ENCODE data around the gene MDP1.

The MDP1 gene

DNA sequence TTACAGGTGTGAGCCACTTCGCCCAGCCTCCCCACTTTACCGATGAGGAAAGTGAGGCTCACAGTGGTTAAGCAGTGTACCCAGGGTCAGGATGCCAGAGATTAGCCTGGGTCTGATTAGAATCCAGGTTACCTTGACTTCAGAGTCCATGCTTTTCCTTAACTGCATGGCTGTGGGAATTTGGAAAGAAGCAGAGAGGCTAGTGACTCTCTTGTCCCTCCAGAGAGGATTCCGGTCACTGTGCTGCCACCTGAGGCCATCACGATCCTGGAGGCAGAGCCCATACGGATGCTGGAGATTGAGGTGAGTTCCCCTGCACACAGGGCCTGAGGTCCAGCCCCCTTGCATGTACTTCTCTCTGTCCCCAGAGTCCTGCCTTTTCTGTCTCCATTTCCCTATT lies 39.3 kb downstream of the MDP1 start:
- Histone ChIP-seq H3K27ac (ENCODE audit: low read depth, low read length) (no peak overlapping the region), H3K4me3 (ENCODE audit: low read length) (no peak overlapping the region), H3K9me3 (ENCODE audit: insufficient read depth, low read depth, low read length) (no peaks in the 10 kb centered on the region), H3K4me1 (ENCODE audit: insufficient read depth, low read length) (no peaks in the 10 kb centered on the region), H3K36me3 (ENCODE audit: insufficient read depth, low read length) (peaks cover 59% of the 10 kb centered on the region), H3K27me3 (ENCODE audit: insufficient read depth, low read length) (no peaks in the 10 kb centered on the region), H3K9ac (ENCODE audit: low read depth, low read length) (no peak overlapping the region)
- 95% methylated on average over 5 of the region's 5 CpGs for WGBS

DNA sequence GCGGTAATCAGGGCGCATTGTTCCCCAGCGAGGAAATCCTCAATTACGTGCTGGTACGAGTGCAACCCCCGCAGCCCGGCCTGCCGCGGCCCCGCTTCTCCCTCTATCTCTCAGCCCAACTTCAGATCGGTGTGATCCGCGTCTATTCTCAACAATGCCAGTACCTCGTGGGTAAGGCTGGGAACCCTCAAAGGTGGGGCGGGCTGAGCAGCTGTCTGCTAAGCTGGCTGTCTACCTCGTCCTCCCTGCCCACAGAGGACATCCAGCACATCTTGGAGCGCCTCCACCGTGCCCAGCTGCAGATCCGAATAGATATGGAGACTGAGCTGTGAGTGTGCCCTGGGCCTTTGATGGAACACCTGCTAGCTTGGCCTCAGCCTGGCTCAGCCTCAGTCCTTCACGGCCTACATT lies 43.0 kb downstream of the MDP1 start:
- Histone ChIP-seq H3K36me3 (ENCODE audit: insufficient read depth, low read length) (peaks cover 23% of the 10 kb centered on the region), H3K27me3 (ENCODE audit: insufficient read depth, low read length) (no peaks in the 10 kb centered on the region), H3K4me1 (ENCODE audit: insufficient read depth, low read length) (no peaks in the 10 kb centered on the region), H3K9me3 (ENCODE audit: insufficient read depth, low read depth, low read length) (no peaks in the 10 kb centered on the region), H3K27ac (ENCODE audit: low read depth, low read length) (no peak overlapping the region), H3K9ac (ENCODE audit: low read depth, low read length) (no peak overlapping the region), H3K4me3 (ENCODE audit: low read length) (peak overlapping the region; percentile 70)
- WGBS: 94% methylated on average over 20 of the region's 20 CpGs

DNA sequence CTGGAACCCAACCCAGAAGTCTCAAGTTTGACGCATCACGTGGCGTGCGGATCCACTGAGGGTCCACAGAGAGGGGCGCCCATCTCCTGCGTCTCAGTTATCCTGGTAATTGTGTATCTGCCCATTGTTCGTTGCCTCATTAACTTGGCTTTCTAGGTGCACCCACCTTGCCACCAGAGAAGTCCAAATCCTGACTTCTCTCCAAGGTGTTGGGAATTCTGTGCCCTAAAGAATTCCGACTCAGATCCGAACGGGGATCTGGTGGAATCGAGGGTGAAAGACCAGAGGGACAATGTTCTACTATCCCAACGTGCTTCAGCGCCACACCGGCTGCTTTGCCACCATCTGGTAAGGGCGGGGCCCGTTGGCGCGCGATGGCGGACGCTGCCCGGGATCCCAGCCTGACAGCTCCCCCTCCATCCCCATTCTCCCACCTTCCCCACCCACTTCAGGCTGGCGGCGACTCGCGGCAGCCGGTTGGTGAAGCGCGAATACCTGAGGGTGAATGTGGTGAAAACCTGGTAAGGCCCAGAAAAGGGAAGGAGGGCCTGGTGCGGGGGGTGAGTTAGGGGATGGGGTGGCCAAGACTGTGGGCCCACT lies 43.5 kb downstream of the MDP1 start:
- H3K9me3 ChIP-seq (ENCODE audit: insufficient read depth, low read depth, low read length): no peaks in the 10 kb centered on the region
- 81% methylated on average over 30 of the region's 30 CpGs for WGBS
- no peaks in the 10 kb centered on the region for H3K4me1 ChIP-seq (ENCODE audit: insufficient read depth, low read length)
- no peaks in the 10 kb centered on the region for H3K27me3 ChIP-seq (ENCODE audit: insufficient read depth, low read length)
- H3K27ac ChIP-seq (ENCODE audit: low read depth, low read length): no peak overlapping the region
- H3K4me3 ChIP-seq (ENCODE audit: low read length): peak overlapping the region; percentile 70
- peaks cover 18% of the 10 kb centered on the region for H3K36me3 ChIP-seq (ENCODE audit: insufficient read depth, low read length)
- no peak overlapping the region; the same call in 1 of the 2 replicates for H3K9ac ChIP-seq (ENCODE audit: low read depth, low read length)

DNA sequence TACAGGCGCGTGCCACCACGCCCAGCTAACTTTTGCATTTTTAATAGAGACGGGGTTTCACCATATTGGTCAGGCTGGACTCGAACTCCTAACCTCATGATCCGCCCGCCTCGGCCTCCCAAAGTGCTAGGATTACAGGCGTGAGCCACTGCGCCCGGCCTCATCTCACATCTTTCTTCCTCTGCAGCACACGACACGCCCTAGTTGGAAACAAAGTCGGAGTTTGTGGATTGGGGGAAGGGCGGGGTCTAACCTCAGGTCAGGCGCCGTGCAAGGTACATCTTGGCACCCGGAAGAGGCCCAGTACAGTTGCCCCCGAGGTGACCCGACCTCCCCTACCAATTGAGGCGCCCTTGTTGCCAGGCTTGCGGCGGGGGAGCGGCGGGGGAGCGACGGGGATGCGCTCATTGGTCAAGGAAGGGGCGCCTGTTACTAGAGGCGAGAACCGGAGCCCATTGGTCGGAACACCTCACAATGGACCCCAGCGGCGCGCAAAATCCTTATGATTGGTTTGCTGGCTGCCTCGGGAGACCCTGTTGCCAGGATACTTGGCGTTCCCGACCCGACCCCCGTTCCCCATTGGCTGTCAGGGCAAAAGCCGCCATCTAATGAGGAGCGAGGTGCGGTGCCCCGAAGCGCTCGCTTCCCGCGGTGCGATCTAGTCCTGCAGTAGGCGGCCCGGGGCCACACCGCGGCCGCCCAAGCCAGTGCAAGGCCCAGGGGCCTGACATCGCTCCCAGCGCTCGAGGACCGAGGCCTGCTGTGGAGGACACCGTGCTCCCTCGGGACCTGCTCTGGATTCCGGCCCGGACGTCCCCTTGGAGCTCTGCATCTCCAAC lies 44.2 kb downstream of the MDP1 start, which contains the start of gene REC8:
REC8 (plus strand) TSS at position 659 of the 839 bp plus-strand sequence. CDS start 473 bp downstream, outside the sequence.
- H3K36me3 ChIP-seq (ENCODE audit: insufficient read depth, low read length): peaks cover 13% of the 10 kb centered on the region
- H3K4me3 ChIP-seq (ENCODE audit: low read length): peak within 1 kb of the TSS; percentile 70
- no peak within 1 kb of the TSS; the same call in 1 of the 2 replicates for H3K27ac ChIP-seq (ENCODE audit: low read depth, low read length)
- H3K4me1 ChIP-seq (ENCODE audit: insufficient read depth, low read length): no peaks in the 10 kb centered on the region
- no peaks in the 10 kb centered on the region for H3K9me3 ChIP-seq (ENCODE audit: insufficient read depth, low read depth, low read length)
- 12% methylated on average over 63 of the region's 63 CpGs for WGBS
- no peaks in the 10 kb centered on the region for H3K27me3 ChIP-seq (ENCODE audit: insufficient read depth, low read length)
- H3K9ac ChIP-seq (ENCODE audit: low read depth, low read length): no peak within 1 kb of the TSS; the same call in 1 of the 2 replicates

DNA sequence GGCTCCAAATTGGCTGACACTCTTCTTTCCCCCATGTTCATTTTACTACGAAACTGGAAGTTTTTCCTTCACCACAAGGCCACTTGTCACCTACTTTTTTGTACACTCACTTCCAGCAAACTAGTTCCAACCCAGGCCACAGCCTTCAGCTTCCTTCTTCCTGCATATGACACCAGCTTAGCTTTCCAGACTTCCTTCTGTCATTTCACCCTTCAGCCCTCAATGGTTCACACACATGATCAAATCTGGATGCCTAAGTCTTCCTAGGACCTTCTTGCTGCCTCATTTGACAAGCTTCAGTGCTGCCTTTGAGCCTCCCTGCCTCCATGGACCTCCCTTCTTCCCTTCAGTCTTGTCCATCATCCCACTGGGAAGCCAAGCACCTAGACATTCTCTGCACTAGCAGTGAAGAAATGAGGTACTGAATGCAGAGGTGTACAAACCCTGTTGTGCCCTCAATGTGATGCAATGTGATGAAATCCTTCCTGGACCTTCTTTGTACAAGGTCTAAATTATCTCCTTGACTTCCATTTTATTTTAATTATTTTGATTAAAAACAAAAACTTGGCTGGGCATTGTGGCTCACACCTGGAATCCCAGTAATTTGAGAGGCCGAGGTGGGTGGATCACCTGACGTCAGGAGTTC lies 48.3 kb downstream of the MDP1 start:
- Histone ChIP-seq H3K27ac (ENCODE audit: low read depth, low read length) (no peak overlapping the region), H3K27me3 (ENCODE audit: insufficient read depth, low read length) (no peaks in the 10 kb centered on the region), H3K4me3 (ENCODE audit: low read length) (no peak overlapping the region), H3K36me3 (ENCODE audit: insufficient read depth, low read length) (peaks cover 35% of the 10 kb centered on the region), H3K9me3 (ENCODE audit: insufficient read depth, low read depth, low read length) (no peaks in the 10 kb centered on the region), H3K4me1 (ENCODE audit: insufficient read depth, low read length) (no peaks in the 10 kb centered on the region), H3K9ac (ENCODE audit: low read depth, low read length) (no peak overlapping the region)
- WGBS: 91% methylated on average over 3 of the region's 3 CpGs

DNA sequence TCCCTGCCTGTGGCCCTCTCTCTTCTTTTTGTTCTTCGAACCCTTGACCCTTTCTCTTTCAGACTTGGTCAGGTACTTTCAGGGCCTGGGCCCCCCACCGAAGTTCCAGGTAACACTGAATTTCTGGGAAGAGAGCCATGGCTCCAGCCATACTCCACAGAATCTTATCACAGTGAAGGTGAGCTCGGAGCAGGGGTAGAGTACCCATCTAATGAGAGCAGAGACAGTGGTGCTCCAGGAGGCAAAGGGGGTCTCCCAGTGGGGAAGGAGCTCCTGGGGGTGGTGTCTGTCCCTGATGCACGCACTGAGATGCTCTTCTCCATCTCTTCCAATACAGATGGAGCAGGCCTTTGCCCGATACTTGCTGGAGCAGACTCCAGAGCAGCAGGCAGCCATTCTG lies 50.1 kb downstream of the MDP1 start:
- Histone ChIP-seq H3K4me1 (ENCODE audit: insufficient read depth, low read length) (peaks cover 3% of the 10 kb centered on the region; the same call in 1 of the 2 replicates), H3K4me3 (ENCODE audit: low read length) (no peak overlapping the region), H3K27me3 (ENCODE audit: insufficient read depth, low read length) (no peaks in the 10 kb centered on the region), H3K36me3 (ENCODE audit: insufficient read depth, low read length) (peaks cover 35% of the 10 kb centered on the region), H3K9ac (ENCODE audit: low read depth, low read length) (no peak overlapping the region), H3K9me3 (ENCODE audit: insufficient read depth, low read depth, low read length) (no peaks in the 10 kb centered on the region), H3K27ac (ENCODE audit: low read depth, low read length) (no peak overlapping the region)
- WGBS: 93% methylated on average over 5 of the region's 5 CpGs

DNA sequence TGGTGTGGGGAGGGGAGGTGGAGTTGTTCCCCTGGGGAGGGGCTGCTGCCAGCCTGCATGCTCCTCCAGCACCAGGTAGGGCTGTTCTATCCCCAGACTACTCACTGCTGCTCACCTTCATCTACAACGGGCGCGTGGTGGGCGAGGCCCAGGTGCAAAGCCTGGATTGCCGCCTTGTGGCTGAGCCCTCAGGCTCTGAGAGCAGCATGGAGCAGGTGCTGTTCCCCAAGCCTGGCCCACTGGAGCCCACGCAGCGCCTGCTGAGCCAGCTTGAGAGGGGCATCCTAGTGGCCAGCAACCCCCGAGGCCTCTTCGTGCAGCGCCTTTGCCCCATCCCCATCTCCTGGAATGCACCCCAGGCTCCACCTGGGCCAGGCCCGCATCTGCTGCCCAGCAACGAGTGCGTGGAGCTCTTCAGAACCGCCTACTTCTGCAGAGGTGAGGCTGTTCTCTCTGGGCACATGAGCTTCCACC lies 51.3 kb downstream of the MDP1 start:
- Histone ChIP-seq H3K27me3 (ENCODE audit: insufficient read depth, low read length) (no peaks in the 10 kb centered on the region), H3K4me3 (ENCODE audit: low read length) (no peak overlapping the region), H3K27ac (ENCODE audit: low read depth, low read length) (no peak overlapping the region), H3K4me1 (ENCODE audit: insufficient read depth, low read length) (peaks cover 3% of the 10 kb centered on the region; the same call in 1 of the 2 replicates), H3K36me3 (ENCODE audit: insufficient read depth, low read length) (peaks cover 48% of the 10 kb centered on the region), H3K9ac (ENCODE audit: low read depth, low read length) (no peak overlapping the region), H3K9me3 (ENCODE audit: insufficient read depth, low read depth, low read length) (no peaks in the 10 kb centered on the region)
- WGBS: 94% methylated on average over 14 of the region's 14 CpGs
